ENCODE data around the gene NUDT14.

GRCh38 chr14:105204931-105205672, 24.0 kb upstream of the NUDT14 start:
- TF ChIP-seq POLR2AphosphoS5 (IDR thresholded peaks at IDR 0.05; ENCODE audit: low read depth) = no peak
- TF ChIP-seq, protein P1, sequence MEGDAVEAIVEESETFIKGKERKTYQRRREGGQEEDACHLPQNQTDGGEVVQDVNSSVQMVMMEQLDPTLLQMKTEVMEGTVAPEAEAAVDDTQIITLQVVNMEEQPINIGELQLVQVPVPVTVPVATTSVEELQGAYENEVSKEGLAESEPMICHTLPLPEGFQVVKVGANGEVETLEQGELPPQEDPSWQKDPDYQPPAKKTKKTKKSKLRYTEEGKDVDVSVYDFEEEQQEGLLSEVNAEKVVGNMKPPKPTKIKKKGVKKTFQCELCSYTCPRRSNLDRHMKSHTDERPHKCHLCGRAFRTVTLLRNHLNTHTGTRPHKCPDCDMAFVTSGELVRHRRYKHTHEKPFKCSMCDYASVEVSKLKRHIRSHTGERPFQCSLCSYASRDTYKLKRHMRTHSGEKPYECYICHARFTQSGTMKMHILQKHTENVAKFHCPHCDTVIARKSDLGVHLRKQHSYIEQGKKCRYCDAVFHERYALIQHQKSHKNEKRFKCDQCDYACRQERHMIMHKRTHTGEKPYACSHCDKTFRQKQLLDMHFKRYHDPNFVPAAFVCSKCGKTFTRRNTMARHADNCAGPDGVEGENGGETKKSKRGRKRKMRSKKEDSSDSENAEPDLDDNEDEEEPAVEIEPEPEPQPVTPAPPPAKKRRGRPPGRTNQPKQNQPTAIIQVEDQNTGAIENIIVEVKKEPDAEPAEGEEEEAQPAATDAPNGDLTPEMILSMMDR (conservative IDR thresholded peaks at IDR 0.05; ENCODE audit: low read depth in 2 of 2) = no peak
- no peak for TF ChIP-seq EZH2 (IDR thresholded peaks at IDR 0.05; ENCODE audit: low read depth, unreplicated experiment)
- TF ChIP-seq, protein P2, sequence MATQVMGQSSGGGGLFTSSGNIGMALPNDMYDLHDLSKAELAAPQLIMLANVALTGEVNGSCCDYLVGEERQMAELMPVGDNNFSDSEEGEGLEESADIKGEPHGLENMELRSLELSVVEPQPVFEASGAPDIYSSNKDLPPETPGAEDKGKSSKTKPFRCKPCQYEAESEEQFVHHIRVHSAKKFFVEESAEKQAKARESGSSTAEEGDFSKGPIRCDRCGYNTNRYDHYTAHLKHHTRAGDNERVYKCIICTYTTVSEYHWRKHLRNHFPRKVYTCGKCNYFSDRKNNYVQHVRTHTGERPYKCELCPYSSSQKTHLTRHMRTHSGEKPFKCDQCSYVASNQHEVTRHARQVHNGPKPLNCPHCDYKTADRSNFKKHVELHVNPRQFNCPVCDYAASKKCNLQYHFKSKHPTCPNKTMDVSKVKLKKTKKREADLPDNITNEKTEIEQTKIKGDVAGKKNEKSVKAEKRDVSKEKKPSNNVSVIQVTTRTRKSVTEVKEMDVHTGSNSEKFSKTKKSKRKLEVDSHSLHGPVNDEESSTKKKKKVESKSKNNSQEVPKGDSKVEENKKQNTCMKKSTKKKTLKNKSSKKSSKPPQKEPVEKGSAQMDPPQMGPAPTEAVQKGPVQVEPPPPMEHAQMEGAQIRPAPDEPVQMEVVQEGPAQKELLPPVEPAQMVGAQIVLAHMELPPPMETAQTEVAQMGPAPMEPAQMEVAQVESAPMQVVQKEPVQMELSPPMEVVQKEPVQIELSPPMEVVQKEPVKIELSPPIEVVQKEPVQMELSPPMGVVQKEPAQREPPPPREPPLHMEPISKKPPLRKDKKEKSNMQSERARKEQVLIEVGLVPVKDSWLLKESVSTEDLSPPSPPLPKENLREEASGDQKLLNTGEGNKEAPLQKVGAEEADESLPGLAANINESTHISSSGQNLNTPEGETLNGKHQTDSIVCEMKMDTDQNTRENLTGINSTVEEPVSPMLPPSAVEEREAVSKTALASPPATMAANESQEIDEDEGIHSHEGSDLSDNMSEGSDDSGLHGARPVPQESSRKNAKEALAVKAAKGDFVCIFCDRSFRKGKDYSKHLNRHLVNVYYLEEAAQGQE (IDR thresholded peaks at IDR 0.05; ENCODE audit: unreplicated experiment) = no peak
- TF ChIP-seq JUNB (IDR thresholded peaks at IDR 0.05; ENCODE audit: unreplicated experiment) = no peak
- no peak for TF ChIP-seq EZH2phosphoT487 (IDR thresholded peaks at IDR 0.05; ENCODE audit: unreplicated experiment)
- TF ChIP-seq ZNF331 (CRISPR knock-in tag; IDR thresholded peaks at IDR 0.05; ENCODE audit: low read depth) = no peak
- TF ChIP-seq STAT1 (IDR thresholded peaks at IDR 0.05; ENCODE audit: unreplicated experiment) = no peak
- TF ChIP-seq CREB1 (CRISPR knock-in tag; IDR thresholded peaks at IDR 0.05; ENCODE audit: low read depth) = no peak
- TF ChIP-seq ETS1 (IDR thresholded peaks at IDR 0.05) = no peak
